GDM1 (cell line): ENCODE data around the gene OXCT1.
"Not testable (repeated sequence)": the region's sequence is repeated elsewhere in the genome, so short reads cannot be mapped to it uniquely, and the experiment has no call there.

Experiments used
- DNase-seq: peaks from one replicate; lab custom pipeline; 2025; lab: John Stamatoyannopoulos, UW

Gene OXCT1

DNA sequence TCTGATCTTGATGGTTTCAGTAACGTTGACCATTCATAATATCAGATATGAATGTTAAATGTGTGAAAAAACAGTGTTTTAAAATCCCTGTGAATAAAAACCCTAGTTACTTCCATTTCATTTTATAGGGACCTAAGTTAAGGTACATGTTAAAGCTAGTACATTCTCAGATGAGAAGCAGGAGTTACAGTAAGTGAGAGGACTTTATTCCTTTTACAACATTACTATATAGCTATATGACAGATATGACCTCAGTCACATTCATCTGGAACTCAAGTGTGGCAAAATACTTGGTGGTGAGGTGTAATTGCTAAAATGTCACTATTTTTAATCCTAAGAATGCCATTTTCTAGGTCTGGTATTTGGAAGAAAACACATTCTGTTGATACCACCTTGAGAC lies 96.4 kb downstream of the OXCT1 start:
- DNase-seq, result no peak

GRCh38 chr5:41772785-41773442 lies 97.3 kb downstream of the OXCT1 start:
- DNase-seq, result no peak

GRCh38 chr5:41772056-41772455 lies 98.2 kb downstream of the OXCT1 start:
- DNase-seq, result no peak

DNA sequence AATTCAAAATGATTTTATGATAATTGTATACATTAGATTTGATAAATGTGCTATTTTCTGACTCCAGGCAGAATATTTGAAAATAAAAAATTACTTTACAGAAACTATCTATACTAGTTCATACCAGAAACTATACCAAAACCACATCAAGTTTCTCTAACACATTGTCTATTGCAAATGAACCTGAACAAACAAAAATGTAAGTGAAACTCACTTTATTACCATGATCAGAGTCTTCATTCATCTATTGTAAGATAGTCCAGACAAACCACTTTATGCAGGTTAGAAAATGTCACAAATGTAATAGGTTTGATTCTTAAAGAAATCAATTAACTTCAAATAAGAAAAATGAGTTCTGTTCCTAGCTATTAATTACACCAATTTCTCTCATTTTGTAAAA lies 99.4 kb downstream of the OXCT1 start:
- no peak for DNase-seq

DNA sequence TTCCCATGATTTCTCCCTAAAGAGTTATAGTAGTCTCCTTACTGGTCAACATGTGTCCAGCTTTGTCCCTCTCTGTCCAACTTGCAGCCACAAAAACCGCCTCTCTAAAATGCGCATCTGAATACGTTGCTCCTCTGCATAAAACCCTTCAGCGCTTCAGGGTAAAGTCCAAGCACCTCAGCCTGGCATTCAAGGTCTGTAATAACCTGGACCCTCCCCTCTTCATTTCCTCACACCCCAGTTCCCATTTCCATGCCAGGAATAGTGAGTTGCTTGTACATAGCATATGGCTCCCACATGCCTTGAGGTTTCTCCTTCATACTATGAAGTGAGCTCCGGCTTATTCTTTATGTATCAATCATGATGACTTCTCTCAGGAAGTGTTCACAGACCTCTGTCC lies 101.5 kb downstream of the OXCT1 start:
- no peak for DNase-seq

- DNase-seq, result no peak
Observed at GRCh38 chr5:41764650-41765049, 105.6 kb downstream of the OXCT1 start.

GRCh38 chr5:41763574-41763973 lies 106.7 kb downstream of the OXCT1 start:
- DNase-seq, result no peak

DNA sequence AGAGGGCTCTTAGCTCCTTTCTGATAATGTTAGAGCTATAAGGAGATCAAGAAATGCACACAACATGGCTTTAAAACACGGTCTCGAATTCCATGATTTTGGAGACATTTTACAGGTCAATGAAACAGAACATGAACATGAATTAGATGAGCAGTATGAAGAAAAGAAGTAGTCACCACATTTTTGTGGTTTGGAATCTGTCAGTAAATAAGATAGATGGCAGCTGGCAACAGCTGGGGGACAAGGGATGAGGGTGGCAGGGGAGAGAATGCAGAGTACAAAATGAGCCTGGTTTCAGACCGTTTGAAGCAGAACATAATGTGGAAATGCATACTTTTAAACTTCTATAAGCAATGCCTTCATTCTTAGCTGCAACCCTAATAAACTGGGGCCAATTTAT lies 107.1 kb downstream of the OXCT1 start:
- no peak for DNase-seq

DNA sequence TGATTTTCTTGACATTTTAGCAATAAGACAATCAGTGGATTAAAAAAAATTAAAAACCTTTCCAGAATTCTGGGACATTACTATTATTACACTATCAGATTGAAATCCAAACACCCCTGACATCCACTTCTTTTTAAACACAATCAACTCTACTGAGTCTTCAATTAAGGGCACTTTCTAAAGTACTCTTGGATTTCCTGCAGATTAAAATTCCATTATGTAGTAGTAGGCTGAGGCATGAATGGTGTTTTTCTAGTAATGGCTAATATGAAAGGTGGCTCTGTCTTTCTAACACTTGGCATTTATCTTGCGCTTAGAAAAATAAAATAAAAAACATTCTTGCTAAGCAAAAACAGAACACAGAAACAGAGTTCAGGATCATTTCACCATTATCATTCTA lies 107.8 kb downstream of the OXCT1 start:
- DNase-seq, result no peak

- no peak for DNase-seq
Observed at GRCh38 chr5:41761663-41762062, 108.6 kb downstream of the OXCT1 start.

DNA sequence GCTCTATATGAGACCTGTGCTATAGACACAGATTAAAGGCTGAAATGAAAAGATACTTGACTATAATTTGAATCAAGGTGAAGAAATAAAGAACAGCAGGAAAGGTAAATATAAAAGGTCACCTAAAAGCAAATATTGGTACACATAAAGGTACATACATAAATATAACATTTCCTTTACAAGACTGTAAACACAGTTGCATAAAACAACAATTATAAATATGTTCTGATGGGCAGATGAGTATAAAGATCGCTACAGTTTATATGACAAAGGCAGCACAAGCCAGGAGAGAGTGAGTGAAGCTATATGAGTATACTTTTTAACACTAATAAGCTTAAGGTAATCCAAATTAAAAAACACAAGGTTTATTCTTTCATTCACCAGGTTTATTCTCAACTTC lies 114.5 kb downstream of the OXCT1 start:
- no peak for DNase-seq

DNA sequence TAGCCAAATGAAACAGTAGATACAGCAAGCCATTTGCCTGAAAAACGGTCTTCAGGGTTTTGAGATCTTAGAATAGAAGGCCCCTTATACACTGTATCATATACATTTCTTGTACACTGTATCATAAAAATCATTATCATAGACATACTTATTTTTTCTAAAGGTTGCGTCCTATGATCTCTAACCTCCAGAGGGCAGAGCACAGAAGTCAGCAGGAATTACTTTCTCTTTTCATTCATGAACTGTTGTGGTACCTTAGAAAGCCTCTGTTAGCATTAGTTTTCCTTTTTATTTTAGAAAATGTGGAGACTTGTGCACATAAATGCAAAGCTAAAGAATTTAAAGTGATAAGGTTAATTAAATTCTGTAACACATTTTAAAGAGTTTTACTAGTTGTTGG lies 115.4 kb downstream of the OXCT1 start:
- no peak for DNase-seq

GRCh38 chr5:41751867-41752266 lies 118.4 kb downstream of the OXCT1 start:
- no peak for DNase-seq

DNA sequence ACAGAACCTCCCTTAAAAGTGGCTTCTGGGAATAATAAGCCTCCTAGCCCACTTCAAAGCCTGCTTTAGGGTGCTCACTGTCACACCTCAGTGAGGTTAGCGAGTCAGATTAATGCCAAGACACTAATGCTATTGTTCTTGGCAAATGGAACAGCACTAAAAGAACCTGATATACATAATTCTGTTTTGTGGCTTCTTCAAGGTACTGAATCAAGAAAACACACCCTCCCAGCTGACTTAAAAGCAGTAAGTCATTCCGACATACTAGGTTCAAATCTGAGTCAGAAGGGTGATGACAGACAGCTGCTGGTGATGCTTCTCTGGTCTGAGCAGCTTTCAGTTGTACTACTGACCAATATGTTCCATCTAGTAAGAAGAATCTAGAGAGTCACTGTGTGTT lies 121.6 kb downstream of the OXCT1 start:
- no peak for DNase-seq

DNA sequence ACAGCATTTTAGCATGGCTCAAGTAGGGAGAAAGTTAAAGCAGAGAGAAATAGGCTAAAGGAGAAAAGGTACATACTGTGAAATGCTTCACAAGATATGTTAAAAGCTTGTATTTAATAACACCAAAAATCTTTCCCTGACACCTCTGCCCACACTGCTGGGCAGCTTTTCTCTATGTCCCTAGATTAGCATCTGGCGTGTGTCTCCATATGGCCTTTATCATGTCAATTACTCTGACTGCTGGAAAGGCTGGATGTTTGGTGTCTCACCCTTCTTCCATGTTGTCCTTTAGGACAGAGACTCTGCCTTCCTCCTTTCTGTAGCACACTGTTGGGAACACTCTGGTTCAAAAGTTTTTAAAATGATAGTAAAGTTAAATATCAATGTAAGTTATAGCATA lies 122.5 kb downstream of the OXCT1 start:
- DNase-seq, result no peak

- DNase-seq, result no peak
Observed at GRCh38 chr5:41747301-41747700, 122.9 kb downstream of the OXCT1 start.

DNA sequence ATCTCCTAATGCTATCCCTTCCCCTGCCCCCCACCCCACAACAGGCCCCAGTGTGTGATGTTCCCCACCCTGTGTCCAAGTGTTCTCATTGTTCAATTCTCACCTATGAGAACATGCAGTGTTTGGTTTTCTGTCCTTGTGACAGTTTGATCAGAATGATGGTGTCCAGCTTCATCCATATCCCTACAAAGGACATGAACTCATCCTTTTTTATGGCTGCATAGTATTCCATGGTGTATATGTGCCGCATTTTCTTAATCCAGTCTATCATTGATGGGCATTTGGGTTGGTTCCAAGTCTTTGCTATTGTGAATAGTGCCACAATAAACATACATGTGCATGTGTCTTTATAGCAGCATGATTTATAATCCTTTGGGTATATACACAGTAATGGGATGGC lies 127.6 kb downstream of the OXCT1 start:
- not testable (repeated sequence) for DNase-seq

- DNase-seq, result no peak
Observed at GRCh38 chr5:41738710-41739354, 131.4 kb downstream of the OXCT1 start.

DNA sequence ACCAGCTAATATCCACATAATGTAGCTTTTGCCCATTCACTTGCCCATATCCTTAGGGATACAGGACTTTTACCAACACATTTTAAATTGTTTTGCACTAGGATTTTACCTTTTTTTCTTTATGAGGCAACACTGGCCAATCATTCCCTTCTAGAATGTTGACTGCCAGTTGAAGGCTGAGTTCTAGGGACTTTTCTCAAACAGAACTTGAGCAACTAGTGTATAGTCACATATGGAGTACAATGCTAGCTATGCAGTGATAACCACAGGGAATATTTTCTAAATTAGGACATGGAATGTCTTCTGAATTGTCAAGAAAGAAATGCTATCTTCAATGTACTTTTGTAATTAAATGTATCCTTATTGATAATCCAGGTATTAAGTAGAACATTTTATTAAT lies 133.6 kb downstream of the OXCT1 start:
- no peak for DNase-seq

DNA sequence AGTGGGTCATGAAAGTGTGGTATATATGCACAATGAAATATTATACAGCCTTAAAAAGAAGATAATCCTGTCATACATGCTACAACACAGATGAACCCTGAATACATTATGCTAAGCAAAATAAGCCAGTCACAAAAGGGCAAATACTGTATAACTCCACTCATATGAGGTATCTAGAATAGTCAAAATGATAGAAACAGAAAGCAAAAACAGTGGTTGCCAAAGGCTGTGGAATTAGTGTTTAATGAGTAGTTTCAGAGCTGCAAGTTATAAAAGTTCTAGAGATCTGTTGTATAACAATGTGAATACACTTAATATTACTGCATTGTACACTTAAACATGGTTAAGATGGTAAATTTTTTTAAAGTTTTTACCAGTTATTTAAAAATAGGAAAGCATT lies 135.0 kb downstream of the OXCT1 start:
- no peak for DNase-seq

GRCh38 chr5:41729381-41729780 lies 140.8 kb downstream of the OXCT1 start:
- DNase-seq, result not testable (repeated sequence)

DNA sequence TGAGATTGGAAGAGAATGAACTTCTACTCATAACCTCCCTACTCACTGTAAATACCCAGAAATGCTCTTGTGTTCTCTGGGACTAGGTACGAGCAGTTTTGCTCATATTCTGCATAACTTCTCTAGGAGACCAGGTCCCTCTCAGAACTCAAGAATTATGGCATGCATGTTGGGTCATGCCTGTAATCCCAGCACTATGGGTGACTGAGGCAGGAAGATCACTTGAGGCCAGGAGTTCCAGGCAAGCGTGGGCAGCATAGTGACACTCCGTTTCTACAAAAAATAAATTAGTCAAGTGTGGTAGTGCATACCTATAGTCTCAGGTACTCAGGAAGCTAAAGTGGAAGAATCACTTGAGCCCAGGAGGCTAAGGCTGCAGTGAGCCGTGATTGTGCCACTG lies 141.9 kb downstream of the OXCT1 start:
- no peak for DNase-seq

GRCh38 chr5:41722359-41722950 lies 147.8 kb downstream of the OXCT1 start:
- no peak for DNase-seq

DNA sequence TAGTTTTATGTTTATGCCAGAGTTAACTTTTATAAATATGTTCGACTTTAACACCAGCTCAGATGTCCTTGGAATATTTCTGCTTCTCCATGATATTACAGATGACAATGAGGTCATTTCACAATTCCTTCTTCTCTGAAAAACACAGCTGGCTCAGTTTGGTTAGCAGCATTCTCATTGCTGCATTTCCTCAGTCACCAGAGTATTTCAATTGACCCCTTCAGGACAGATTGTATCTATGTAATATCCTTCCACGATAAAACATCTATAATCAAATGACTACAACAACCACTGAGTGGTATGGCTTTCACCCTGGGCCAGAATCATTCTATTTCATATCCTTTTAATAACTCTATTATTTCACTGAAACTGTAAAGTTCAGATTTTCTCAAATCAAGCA lies 148.7 kb downstream of the OXCT1 start:
- DNase-seq, result no peak
